ENCODE data around the gene FER.

FER gene

GRCh38 chr5:109199799-109200620, 452.3 kb downstream of the FER start:
- Histone ChIP-seq H2AFZ (ENCODE audit: low read depth, low read length, severe bottlenecking) (no peak overlapping the region), H3K27me3 (ENCODE audit: low read length) (no peaks in the 10 kb centered on the region), H3F3A (ENCODE audit: insufficient read depth) (no peaks in the 10 kb centered on the region), H3K27ac (ENCODE audit: low read depth, low read length) (no peak overlapping the region), H4K20me1 (ENCODE audit: low read depth, low read length) (no peaks in the 10 kb centered on the region), H3K4me2 (ENCODE audit: low read depth, low read length, poor library complexity, severe bottlenecking) (no peak overlapping the region), H3K36me3 (ENCODE audit: low read length) (no peaks in the 10 kb centered on the region), H3K9ac (ENCODE audit: low read length) (no peak overlapping the region), H3K79me2 (ENCODE audit: insufficient read depth, low read length) (no peaks in the 10 kb centered on the region), H3K9me3 (ENCODE audit: insufficient read depth, low read length) (no peaks in the 10 kb centered on the region), H3K4me3 (ENCODE audit: insufficient read depth, low read length, poor library complexity, severe bottlenecking) (no peak overlapping the region), H3K9me2 (replicated peaks; ENCODE audit: insufficient read depth, low read length) (no peaks in the 10 kb centered on the region)
- no peak for TF ChIP-seq CTCF (IDR thresholded peaks at IDR 0.05; ENCODE audit: insufficient read depth, low read length, poor library complexity, severe bottlenecking)
- no peak for TF ChIP-seq EZH2phosphoT487 (conservative IDR thresholded peaks at IDR 0.05; ENCODE audit: low read length)

- TF ChIP-seq EZH2phosphoT487 (conservative IDR thresholded peaks at IDR 0.05; ENCODE audit: low read length) (no peak), CTCF (IDR thresholded peaks at IDR 0.05; ENCODE audit: insufficient read depth, low read length, poor library complexity, severe bottlenecking) (no peak)
- Histone ChIP-seq H3K36me3 (ENCODE audit: low read length) (no peaks in the 10 kb centered on the region), H3K9me2 (replicated peaks; ENCODE audit: insufficient read depth, low read length) (no peaks in the 10 kb centered on the region), H3K27ac (ENCODE audit: low read depth, low read length) (no peak overlapping the region), H4K20me1 (ENCODE audit: low read depth, low read length) (no peaks in the 10 kb centered on the region), H3K9me3 (ENCODE audit: insufficient read depth, low read length) (no peaks in the 10 kb centered on the region), H3K9ac (ENCODE audit: low read length) (no peak overlapping the region), H3K27me3 (ENCODE audit: low read length) (no peaks in the 10 kb centered on the region), H2AFZ (ENCODE audit: low read depth, low read length, severe bottlenecking) (no peak overlapping the region), H3K4me2 (ENCODE audit: low read depth, low read length, poor library complexity, severe bottlenecking) (no peak overlapping the region), H3K79me2 (ENCODE audit: insufficient read depth, low read length) (no peaks in the 10 kb centered on the region), H3F3A (ENCODE audit: insufficient read depth) (no peaks in the 10 kb centered on the region), H3K4me3 (ENCODE audit: insufficient read depth, low read length, poor library complexity, severe bottlenecking) (no peak overlapping the region)
These were observed 467.3 kb downstream of the FER start for GRCh38 chr5:109215040-109215439.

GRCh38 chr5:109218818-109219217, 471.1 kb downstream of the FER start:
- H3K27ac ChIP-seq (ENCODE audit: low read depth, low read length), result no peak overlapping the region
- H3K27me3 ChIP-seq (ENCODE audit: low read length), result no peaks in the 10 kb centered on the region
- H3K4me3 ChIP-seq (ENCODE audit: insufficient read depth, low read length, poor library complexity, severe bottlenecking), result no peak overlapping the region
- no peaks in the 10 kb centered on the region for H3K36me3 ChIP-seq (ENCODE audit: low read length)
- no peak overlapping the region for H3K9ac ChIP-seq (ENCODE audit: low read length)
- H3K9me2 ChIP-seq (replicated peaks; ENCODE audit: insufficient read depth, low read length), result no peaks in the 10 kb centered on the region
- no peak overlapping the region for H3K4me2 ChIP-seq (ENCODE audit: low read depth, low read length, poor library complexity, severe bottlenecking)
- no peaks in the 10 kb centered on the region for H3F3A ChIP-seq (ENCODE audit: insufficient read depth)
- no peaks in the 10 kb centered on the region for H4K20me1 ChIP-seq (ENCODE audit: low read depth, low read length)
- no peaks in the 10 kb centered on the region for H3K9me3 ChIP-seq (ENCODE audit: insufficient read depth, low read length)
- no peaks in the 10 kb centered on the region for H3K79me2 ChIP-seq (ENCODE audit: insufficient read depth, low read length)
- no peak overlapping the region for H2AFZ ChIP-seq (ENCODE audit: low read depth, low read length, severe bottlenecking)
- TF ChIP-seq EZH2phosphoT487 (conservative IDR thresholded peaks at IDR 0.05; ENCODE audit: low read length), result no peak
- no peak for TF ChIP-seq CTCF (IDR thresholded peaks at IDR 0.05; ENCODE audit: insufficient read depth, low read length, poor library complexity, severe bottlenecking)

Measured in SU-DHL-6 (cell line).